ENCODE measurements around the gene FIG4. TPM values are rescaled to one million over a fixed set of nuclear protein-coding genes. Genes with fewer than 3 reads are reported as not detected.
"Not testable (repeated sequence)": the region's sequence is repeated elsewhere in the genome, so short reads cannot be mapped to it uniquely, and the experiment has no call there.

The FIG4 gene
- total and polyA plus RNA-seq, 2 donors (not counting 1 experiment from before 2014, with no cell fraction given) = 21.1 to 38.3 TPM

GRCh38 chr6:109826551-109826950, 135.5 kb downstream of the FIG4 start:
- no peak overlapping the region for H3K4me2 ChIP-seq (ENCODE audit: extremely low read depth, insufficient read depth, low read length)
- TF ChIP-seq EZH2 (IDR thresholded peaks at IDR 0.05; ENCODE audit: low read length, missing control alignments) = no peak
- TF ChIP-seq, protein P1, sequence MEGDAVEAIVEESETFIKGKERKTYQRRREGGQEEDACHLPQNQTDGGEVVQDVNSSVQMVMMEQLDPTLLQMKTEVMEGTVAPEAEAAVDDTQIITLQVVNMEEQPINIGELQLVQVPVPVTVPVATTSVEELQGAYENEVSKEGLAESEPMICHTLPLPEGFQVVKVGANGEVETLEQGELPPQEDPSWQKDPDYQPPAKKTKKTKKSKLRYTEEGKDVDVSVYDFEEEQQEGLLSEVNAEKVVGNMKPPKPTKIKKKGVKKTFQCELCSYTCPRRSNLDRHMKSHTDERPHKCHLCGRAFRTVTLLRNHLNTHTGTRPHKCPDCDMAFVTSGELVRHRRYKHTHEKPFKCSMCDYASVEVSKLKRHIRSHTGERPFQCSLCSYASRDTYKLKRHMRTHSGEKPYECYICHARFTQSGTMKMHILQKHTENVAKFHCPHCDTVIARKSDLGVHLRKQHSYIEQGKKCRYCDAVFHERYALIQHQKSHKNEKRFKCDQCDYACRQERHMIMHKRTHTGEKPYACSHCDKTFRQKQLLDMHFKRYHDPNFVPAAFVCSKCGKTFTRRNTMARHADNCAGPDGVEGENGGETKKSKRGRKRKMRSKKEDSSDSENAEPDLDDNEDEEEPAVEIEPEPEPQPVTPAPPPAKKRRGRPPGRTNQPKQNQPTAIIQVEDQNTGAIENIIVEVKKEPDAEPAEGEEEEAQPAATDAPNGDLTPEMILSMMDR (conservative IDR thresholded peaks at IDR 0.05 in 1 of 2, IDR thresholded peaks at IDR 0.05 in 1 of 2; ENCODE audit: low read depth in 1 of 2, low read length in 2 of 2) = no peak
- no peaks in the 10 kb centered on the region for H3K9me3 ChIP-seq (ENCODE audit: control insufficient read depth, insufficient read depth, low read depth, low read length)
- H3K9ac ChIP-seq (ENCODE audit: insufficient read depth, low read length) = no peak overlapping the region
- H2AFZ ChIP-seq (ENCODE audit: low read length) = no peak overlapping the region
- no peak for DNase-seq (ENCODE audit: low read depth in 2 of 2)
- no peaks in the 10 kb centered on the region for H3K27me3 ChIP-seq (ENCODE audit: control insufficient read depth, insufficient read depth, low read length)
- no peaks in the 10 kb centered on the region for H3K36me3 ChIP-seq (ENCODE audit: control insufficient read depth, insufficient read depth, low read length)
- no peaks in the 10 kb centered on the region for H3K79me2 ChIP-seq (ENCODE audit: control insufficient read depth, insufficient read depth, low read length)
- no peaks in the 10 kb centered on the region for H4K20me1 ChIP-seq (ENCODE audit: control insufficient read depth, extremely low read depth, insufficient read depth, low read length)
- H3K4me1 ChIP-seq (ENCODE audit: control insufficient read depth, extremely low read depth, insufficient read depth, low read length) = no peaks in the 10 kb centered on the region
- H3K27ac ChIP-seq (ENCODE audit: insufficient read depth, low read length) = no peak overlapping the region
- no peak overlapping the region for H3K4me3 ChIP-seq (replicated peaks in 1 of 4; ENCODE audit: control extremely low read depth in 1 of 4, insufficient read depth in 1 of 4, low read depth in 3 of 4, low read length in 4 of 4)

GRCh38 chr6:109831352-109831751, 140.3 kb downstream of the FIG4 start:
- H3K4me2 ChIP-seq (ENCODE audit: extremely low read depth, insufficient read depth, low read length); H3K27ac ChIP-seq (ENCODE audit: insufficient read depth, low read length); H4K20me1 ChIP-seq (ENCODE audit: control insufficient read depth, extremely low read depth, insufficient read depth, low read length); H3K9me3 ChIP-seq (ENCODE audit: control insufficient read depth, insufficient read depth, low read depth, low read length); DNase-seq (ENCODE audit: low read depth in 2 of 2); H3K9ac ChIP-seq (ENCODE audit: insufficient read depth, low read length); H3K79me2 ChIP-seq (ENCODE audit: control insufficient read depth, insufficient read depth, low read length); H3K4me1 ChIP-seq (ENCODE audit: control insufficient read depth, extremely low read depth, insufficient read depth, low read length); H3K36me3 ChIP-seq (ENCODE audit: control insufficient read depth, insufficient read depth, low read length); H2AFZ ChIP-seq (ENCODE audit: low read length); H3K4me3 ChIP-seq (replicated peaks in 1 of 4; ENCODE audit: control extremely low read depth in 1 of 4, insufficient read depth in 1 of 4, low read depth in 3 of 4, low read length in 4 of 4); H3K27me3 ChIP-seq (ENCODE audit: control insufficient read depth, insufficient read depth, low read length): not testable (repeated sequence)

GRCh38 chr6:109834131-109834530, 143.0 kb downstream of the FIG4 start:
- no peak overlapping the region for H3K27ac ChIP-seq (ENCODE audit: insufficient read depth, low read length)
- no peak overlapping the region for H2AFZ ChIP-seq (ENCODE audit: low read length)
- H3K9ac ChIP-seq (ENCODE audit: insufficient read depth, low read length) = no peak overlapping the region
- H3K4me1 ChIP-seq (ENCODE audit: control insufficient read depth, extremely low read depth, insufficient read depth, low read length) = no peaks in the 10 kb centered on the region
- no peak overlapping the region for H3K4me2 ChIP-seq (ENCODE audit: extremely low read depth, insufficient read depth, low read length)
- H3K36me3 ChIP-seq (ENCODE audit: control insufficient read depth, insufficient read depth, low read length) = no peaks in the 10 kb centered on the region
- DNase-seq (ENCODE audit: low read depth in 2 of 2) = peak; percentile 6 to 14
- H3K27me3 ChIP-seq (ENCODE audit: control insufficient read depth, insufficient read depth, low read length) = no peaks in the 10 kb centered on the region
- H3K79me2 ChIP-seq (ENCODE audit: control insufficient read depth, insufficient read depth, low read length) = no peaks in the 10 kb centered on the region
- no peak for TF ChIP-seq EZH2 (IDR thresholded peaks at IDR 0.05; ENCODE audit: low read length, missing control alignments)
- TF ChIP-seq, protein P1 (conservative IDR thresholded peaks at IDR 0.05 in 1 of 2, IDR thresholded peaks at IDR 0.05 in 1 of 2; ENCODE audit: low read depth in 1 of 2, low read length in 2 of 2) = no peak
- no peaks in the 10 kb centered on the region for H4K20me1 ChIP-seq (ENCODE audit: control insufficient read depth, extremely low read depth, insufficient read depth, low read length)
- H3K4me3 ChIP-seq (replicated peaks in 1 of 4; ENCODE audit: control extremely low read depth in 1 of 4, insufficient read depth in 1 of 4, low read depth in 3 of 4, low read length in 4 of 4) = no peak overlapping the region
- H3K9me3 ChIP-seq (ENCODE audit: control insufficient read depth, insufficient read depth, low read depth, low read length) = no peaks in the 10 kb centered on the region
